ENCODE measurements around the gene ROBO2.

DNA sequence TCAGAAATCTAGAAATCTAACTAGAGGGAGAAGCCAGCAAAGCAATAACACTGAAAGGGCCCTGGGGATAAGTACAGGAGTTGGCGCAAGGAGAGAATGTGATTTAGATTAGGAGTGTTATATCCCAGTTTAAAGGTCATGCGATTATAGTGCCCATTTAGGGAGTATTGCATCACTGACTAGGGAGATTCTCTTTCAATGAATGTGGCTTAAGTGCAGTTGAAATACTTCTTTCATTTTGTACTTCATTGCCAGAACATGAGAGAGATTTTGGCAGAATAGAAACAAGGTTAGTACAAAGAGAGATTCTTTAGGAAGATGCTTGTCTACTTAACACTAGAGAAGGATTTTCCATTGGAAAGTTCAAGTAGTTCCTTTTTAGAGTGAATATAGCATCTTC lies 13.9 kb downstream of the ROBO2 start:
- TF ChIP-seq CTCF (IDR thresholded peaks at IDR 0.05; ENCODE audit: insufficient read depth, low read length) = no peak
- no peak for TF ChIP-seq POLR2AphosphoS5 (IDR thresholded peaks at IDR 0.05; ENCODE audit: low read depth)
